SH-SY5Y (cell line): Measurements from ENCODE around the gene NCOR2.

Experiments
- GATA2 ChIP-seq: IDR thresholded peaks from 2 replicates; pipeline ENCODE4 v1.6.1; 2011; ENCODE audit warnings: mild to moderate bottlenecking, low read depth, low read length
- GATA3 ChIP-seq: IDR thresholded peaks from 2 replicates; pipeline ENCODE4 v1.6.1; 2011; ENCODE audit warnings: low read depth, mild to moderate bottlenecking, low read length, moderate library complexity

DNA sequence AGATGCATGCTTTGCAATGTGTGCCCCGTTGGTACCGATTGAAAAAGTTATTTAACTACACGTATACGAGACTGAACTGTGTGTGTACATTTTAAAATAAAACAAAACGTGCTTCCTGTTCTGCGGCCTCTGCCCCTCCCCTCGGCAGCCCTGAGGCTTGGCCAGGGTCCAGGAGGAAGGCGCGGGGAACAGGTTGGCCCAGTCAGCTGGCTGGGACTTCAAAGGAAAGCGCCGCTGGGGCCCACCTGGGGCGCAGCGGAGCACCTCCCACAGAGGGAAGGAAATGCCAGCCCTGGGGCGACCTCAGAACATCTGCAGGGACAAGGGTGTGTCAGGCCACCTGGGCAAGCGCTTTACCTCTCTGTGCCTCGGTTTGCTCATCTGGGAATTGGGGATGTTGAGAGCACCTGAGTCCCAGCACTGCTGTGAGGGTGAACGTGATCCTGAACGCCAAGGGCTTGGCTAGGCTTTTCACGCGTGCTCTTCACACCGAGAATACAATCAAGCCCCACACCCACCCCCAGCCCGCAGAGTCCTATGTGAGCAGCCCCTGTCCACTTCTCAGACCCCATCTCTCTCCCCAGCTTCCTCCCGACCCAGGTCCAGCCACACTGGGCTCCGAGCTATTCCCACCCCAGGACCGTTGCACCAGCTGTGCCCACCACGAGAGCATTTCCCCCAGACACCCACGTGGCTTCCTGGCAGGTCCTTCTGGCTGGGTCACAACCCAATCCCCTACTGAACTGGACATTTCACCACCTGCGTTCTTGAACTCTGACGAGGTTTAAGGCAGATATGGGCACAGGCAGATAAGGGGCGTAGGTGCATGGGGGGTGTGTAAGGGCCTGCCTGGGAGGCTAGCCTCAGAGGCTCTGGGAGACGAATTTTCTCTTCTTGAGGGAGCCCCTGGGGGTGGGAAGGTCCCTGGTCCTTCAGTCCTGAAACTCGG, 41.9 kb upstream of the NCOR2 start:
- TF ChIP-seq GATA2 (no peak), GATA3 (no peak)
